HG02798 (cell line): ENCODE measurements around the gene EPHA6.
"Not testable (repeated sequence)": the region's sequence is repeated elsewhere in the genome, so short reads cannot be mapped to it uniquely, and the experiment has no call there.

Experiments used
- ATAC-seq: cut with Tn5 transposase; IDR thresholded peaks from one replicate; pipeline ENCODE4 v1.9.1; 2021; ENCODE audit warnings: mild to moderate bottlenecking; ENCODE audit not compliant: unreplicated experiment, poor library complexity

EPHA6 gene

DNA sequence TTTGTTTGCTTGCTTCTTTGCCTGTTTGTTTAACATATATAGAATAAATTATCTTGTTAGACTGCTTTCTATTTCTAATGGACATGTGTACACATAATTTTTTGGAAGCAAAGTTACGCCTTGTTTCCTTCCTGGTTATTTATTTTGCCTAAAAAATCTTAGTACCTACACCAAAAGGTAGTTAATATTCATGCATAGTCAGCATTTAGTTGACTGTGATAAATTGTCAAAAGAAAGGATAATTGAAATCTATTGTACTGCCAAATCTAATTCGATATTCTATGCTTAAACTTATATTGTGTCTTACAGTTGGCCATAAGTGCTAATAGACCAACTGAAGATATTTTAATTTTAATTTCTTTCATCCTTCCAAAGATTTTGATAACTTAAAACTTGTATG lies 716.3 kb downstream of the EPHA6 start:
- no peak for ATAC-seq

- ATAC-seq, result not testable (repeated sequence)
Measured at GRCh38 chr3:97547573-97547972, 733.2 kb downstream of the EPHA6 start.

- no peak for ATAC-seq
Measured at GRCh38 chr3:97550408-97550807, 736.0 kb downstream of the EPHA6 start.

GRCh38 chr3:97552186-97552585 lies 737.8 kb downstream of the EPHA6 start:
- no peak for ATAC-seq

DNA sequence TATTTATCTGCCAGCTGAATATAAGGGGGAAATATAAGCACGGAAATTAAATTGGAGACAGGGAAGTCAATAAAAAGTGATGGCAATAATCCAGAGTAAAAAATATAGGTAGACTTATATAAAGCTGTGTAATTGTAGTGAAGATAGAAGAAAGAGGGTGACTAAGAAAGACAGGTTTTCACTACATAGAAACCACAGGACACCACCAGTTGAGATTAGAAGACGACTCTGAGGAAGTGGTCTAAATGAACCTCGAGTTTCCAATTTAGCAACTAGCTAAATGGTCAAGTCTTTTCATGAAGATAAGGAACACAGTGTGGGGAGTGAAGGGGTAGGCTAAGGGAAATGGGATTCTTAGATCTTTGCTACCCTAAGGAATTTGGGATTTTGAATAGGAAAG lies 761.3 kb downstream of the EPHA6 start:
- ATAC-seq, result no peak

GRCh38 chr3:97576221-97576620 lies 761.8 kb downstream of the EPHA6 start:
- no peak for ATAC-seq

GRCh38 chr3:97579365-97579764 lies 765.0 kb downstream of the EPHA6 start:
- ATAC-seq, result no peak

GRCh38 chr3:97610626-97611025 lies 796.2 kb downstream of the EPHA6 start:
- no peak for ATAC-seq

- no peak for ATAC-seq
Measured at GRCh38 chr3:97612632-97613031, 798.2 kb downstream of the EPHA6 start.

GRCh38 chr3:97613139-97613538 lies 798.7 kb downstream of the EPHA6 start:
- ATAC-seq, result no peak

DNA sequence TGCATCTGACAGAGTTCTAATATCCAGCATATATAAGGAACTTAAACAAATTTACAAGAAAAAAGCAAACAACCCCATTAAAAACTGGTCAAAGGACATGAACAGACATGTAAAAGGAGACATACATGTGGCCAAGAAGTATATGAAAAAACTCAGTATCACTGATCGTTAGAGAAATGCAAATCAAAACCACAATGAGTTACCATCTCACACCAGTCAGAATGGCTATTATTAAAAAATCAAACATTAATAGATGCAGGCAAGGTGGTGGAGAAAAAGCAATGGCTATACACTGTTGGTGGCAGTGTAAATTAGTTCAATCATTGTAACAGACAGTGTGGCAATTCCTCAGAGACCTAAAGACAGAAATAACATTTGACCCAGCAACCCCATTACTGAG lies 806.1 kb downstream of the EPHA6 start:
- peak; percentile 49 for ATAC-seq

GRCh38 chr3:97636465-97636864 lies 822.1 kb downstream of the EPHA6 start:
- no peak for ATAC-seq

DNA sequence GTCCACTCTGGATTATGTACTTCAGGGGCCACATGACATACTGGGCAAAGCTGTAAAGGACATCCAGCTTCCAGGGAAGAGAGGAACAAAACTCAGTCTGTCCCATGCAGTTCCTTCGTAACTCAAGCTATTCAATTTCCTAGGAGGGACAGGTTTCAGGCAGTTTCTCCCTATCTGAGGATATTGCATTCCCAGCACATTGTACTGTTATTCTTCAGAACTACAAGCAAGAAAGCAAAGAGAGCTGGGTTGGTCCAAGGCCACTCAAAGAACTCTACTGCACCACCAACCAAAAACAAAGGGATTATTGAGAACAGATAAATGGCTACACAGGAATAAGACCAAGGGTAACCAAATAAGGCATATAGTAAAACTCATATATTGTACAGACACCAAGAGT lies 832.5 kb downstream of the EPHA6 start:
- no peak for ATAC-seq

DNA sequence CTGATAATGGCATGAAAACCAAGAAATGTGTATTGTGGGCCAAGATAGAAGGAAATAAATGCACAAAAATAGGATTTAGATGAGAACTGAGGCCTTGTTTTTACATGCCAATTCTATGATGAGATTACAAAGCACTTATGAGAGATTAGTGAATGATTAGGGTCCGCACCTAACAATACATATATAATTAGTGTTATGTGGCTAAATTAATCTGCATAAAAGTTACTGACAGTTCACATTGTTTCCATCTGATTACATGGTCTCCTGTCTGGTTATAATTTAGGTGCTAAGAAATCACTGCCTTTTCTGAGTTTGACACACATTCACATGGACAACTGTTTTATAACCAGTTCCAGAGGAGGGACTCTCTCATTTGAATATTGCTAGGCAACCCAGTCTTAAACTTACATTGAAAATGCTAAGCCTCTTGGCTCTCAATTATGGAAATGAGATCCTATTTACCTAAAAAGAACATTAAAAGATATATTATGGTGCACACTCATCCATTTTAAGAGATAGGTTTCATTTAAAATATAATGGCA lies 833.1 kb downstream of the EPHA6 start:
- ATAC-seq, result no peak

DNA sequence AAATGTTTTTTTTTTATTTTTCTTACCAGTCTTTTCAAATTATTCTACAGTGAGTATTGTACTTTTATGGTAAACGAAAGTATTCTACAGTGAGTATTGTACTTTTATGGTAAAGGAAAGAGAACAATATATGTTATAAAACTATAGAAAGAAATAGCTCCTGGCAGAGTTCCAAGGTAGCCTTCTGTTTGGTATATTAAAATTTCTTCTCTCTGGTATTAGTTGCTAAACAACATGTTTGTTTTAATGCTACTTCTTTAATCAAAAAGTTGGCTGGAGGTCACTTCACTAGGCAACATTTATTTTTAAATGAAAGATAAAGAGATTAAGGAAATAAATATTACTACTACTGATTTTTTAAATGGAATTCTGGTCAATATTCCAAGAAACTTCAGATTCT lies 841.6 kb downstream of the EPHA6 start:
- no peak for ATAC-seq

DNA sequence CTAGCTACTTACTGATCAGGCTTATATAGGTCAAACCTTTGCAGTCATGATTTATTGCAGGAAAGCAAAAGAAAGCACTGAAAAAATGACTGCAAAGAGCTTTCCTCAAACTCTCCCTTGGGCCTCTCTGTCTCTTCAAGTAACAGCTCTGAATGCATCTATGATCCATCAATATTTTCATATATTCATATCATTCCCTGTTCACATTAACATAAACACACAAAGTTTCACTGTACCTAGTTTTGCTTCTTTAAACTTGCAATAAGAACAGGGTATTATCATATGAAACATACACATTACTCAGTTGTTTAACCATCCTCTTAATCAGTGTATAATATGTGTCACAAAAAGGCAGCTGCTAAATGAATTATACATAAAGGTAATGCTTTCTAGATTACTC lies 842.2 kb downstream of the EPHA6 start:
- no peak for ATAC-seq

DNA sequence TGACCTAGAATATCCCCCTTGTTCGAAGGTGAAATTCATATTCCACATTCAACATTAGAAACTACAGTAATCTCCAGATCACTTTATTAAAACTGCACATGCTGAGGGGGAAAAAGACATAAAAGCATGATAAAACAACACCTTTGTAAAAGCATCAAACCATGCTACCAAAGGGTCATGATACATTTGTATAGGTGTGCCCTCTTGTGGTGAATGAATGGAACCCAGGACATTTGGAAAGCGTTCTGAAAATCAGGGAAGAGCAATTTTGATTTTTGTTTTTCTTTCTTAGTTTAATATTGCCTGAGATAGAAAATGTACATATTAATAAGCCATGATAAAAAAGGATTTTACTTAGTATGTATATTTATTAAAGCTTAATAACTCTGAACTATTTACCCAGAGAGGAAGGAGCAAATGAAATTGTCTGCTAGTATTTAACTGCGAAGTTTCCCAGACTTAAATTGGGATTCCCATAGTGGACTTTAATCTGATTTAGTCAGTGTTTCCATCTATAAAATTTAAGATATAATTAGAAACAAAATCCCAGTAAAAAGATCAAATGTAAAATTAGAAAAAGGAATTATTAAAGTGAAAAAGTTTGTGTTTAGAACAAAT lies 844.4 kb downstream of the EPHA6 start:
- ATAC-seq, result peak; percentile 55

- ATAC-seq, result no peak
Measured at GRCh38 chr3:97662264-97662663, 847.9 kb downstream of the EPHA6 start.

DNA sequence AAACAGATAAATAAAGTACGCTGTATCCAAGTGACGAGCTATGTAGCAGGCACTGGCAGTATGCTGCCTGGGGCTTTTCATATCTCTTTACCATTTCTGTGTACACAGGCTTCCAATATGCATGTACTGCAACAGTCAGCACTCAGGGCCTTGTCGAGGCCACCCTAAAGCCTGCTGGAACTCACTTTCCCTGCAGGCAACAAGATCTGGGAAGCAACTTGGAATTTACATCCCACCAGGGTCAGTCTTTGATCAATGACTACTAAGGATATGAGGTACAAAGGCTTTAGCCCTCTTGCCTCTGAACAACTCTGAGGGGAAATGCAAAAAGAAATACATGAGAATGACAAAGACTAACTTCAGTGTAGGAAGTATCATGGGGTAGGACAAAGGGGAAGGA lies 848.4 kb downstream of the EPHA6 start:
- no peak for ATAC-seq

GRCh38 chr3:97665896-97666295 lies 851.5 kb downstream of the EPHA6 start:
- no peak for ATAC-seq

DNA sequence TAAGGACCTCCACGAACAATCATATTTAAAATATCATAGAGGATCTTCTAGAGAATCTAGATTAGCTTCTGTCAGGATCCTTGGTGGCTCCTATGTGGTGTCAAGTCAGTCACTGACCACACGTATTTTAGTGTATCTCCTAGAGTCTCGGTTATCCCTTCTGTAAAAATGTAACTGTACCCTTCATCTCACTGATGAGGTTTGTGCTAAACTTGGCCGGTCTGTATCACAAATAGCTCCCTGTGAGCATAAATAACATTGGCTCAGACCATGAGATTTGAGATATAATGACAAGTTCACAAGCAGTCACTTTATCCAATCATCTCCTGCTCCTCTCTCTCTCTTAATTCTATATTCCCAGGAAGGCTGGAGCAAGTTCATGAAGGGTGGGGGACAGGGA lies 856.6 kb downstream of the EPHA6 start:
- no peak for ATAC-seq

GRCh38 chr3:97673357-97673997 lies 859.1 kb downstream of the EPHA6 start:
- no peak for ATAC-seq
